Measurements from ENCODE around the gene ACOXL. TPM values are rescaled to one million over a fixed set of nuclear protein-coding genes. Genes with fewer than 3 reads are reported as not detected.

The ACOXL gene
- polyA plus RNA-seq, 1 donor from 2014 or later = not detected

DNA sequence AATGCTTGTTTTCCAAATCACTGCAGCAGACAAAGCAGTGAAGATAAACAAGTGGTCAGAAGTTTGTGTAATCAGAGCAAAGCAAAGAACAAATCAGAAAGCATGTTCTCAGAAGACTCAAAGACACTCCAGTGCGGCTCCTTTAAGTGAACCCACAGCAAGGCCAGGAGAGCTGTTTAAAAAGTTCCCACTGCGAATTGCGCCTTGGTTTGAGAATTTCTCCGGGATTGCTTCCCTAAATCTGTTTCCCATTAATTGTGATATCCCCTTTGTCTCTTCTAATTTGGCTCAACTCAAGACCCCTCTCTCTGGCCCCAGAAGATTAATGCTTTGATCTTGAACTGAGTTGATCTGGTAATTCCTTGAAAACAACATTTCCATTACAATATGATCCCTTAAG, 265.9 kb downstream of the ACOXL start:
- H3K27ac Mint-ChIP-seq = no peak overlapping the region
- H3K4me1 Mint-ChIP-seq = peaks cover 0 to 13% (median 5%) of the 10 kb centered on the region in 3 donors
- H3K4me3 Mint-ChIP-seq = no peak overlapping the region
- H3K36me3 Mint-ChIP-seq = no peaks in the 10 kb centered on the region
- peaks cover 0 to 6% (median 0%) of the 10 kb centered on the region in 3 donors for H3K9me3 Mint-ChIP-seq
- H3K27me3 Mint-ChIP-seq = peaks cover 16% of the 10 kb centered on the region

DNA sequence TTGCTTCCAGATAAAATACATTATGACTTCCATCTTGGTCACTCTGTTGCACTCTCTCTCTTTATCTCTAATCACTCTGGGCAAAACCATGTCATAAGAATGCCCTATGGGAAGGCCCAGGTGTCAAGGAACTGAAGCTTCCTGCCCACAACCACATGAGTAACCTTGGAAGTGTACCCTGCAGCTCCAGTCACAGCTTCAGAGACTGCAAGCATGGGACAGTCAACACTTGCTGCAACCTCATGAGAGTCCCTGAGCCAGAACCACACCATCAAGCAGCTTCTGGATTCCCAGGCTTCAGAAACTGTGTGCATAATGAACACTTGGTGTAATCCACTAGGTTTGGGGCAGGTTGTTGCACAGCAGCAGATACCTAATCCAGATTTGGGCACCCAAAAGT, 267.3 kb downstream of the ACOXL start:
- Mint-ChIP-seq H3K27me3 (peaks cover 13% of the 10 kb centered on the region), H3K36me3 (no peaks in the 10 kb centered on the region), H3K9me3 (peaks cover 0 to 6% (median 0%) of the 10 kb centered on the region in 3 donors), H3K4me3 (no peak overlapping the region), H3K4me1 (peaks cover 0 to 2% (median 0%) of the 10 kb centered on the region in 3 donors), H3K27ac (no peak overlapping the region)

DNA sequence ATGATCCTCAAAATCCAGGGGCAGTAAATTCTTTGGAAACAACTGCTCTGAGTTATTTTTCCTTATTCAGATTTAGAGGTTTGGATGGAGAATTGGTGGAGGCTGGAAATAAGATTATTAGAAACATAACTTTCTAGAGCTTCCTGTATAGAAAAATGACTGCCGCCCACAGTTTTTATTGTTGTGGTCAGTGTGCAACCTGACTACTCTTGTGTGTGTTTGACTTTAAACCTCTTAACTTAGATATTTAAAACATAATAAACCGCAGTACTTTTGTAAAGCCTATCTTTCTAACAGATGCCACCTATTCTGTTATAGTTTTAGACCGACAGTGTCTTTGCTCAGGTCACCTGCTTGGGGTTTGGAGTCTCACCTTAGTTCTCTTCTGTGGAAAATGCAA, 272.9 kb downstream of the ACOXL start:
- peaks cover 19% of the 10 kb centered on the region for H3K27me3 Mint-ChIP-seq
- H3K27ac Mint-ChIP-seq = no peak overlapping the region
- peaks cover 0 to 2% (median 0%) of the 10 kb centered on the region in 3 donors for H3K9me3 Mint-ChIP-seq

DNA sequence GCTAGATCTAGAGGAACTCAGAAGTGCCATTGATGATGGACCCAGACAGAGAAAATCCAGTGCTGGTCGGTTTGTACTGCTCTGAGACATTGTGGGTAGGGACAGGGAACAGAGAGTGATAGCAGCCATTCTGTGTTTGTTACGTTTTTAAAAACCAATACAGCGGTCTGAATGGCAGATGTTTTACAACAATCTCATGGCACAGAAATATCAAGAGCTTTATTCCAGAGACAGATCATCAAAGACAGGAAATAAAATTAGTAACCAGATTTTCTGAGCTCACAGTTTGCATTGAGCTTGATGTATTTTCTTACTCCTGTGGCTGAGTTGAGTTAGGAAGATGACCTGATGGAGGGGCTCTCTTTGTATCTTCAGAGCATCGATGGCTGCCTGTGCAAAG, 273.4 kb downstream of the ACOXL start:
- H3K27ac Mint-ChIP-seq = no peak overlapping the region
- peaks cover 19% of the 10 kb centered on the region for H3K27me3 Mint-ChIP-seq
- no peaks in the 10 kb centered on the region for H3K4me1 Mint-ChIP-seq
- H3K4me3 Mint-ChIP-seq = no peak overlapping the region
- H3K9me3 Mint-ChIP-seq = peaks cover 0 to 2% (median 0%) of the 10 kb centered on the region in 3 donors
- no peaks in the 10 kb centered on the region for H3K36me3 Mint-ChIP-seq

More for the DNA sequence above, 272.9 kb downstream of the ACOXL start:
- no peaks in the 10 kb centered on the region for H3K4me1 Mint-ChIP-seq
- H3K4me3 Mint-ChIP-seq = no peak overlapping the region
- H3K36me3 Mint-ChIP-seq = no peaks in the 10 kb centered on the region

DNA sequence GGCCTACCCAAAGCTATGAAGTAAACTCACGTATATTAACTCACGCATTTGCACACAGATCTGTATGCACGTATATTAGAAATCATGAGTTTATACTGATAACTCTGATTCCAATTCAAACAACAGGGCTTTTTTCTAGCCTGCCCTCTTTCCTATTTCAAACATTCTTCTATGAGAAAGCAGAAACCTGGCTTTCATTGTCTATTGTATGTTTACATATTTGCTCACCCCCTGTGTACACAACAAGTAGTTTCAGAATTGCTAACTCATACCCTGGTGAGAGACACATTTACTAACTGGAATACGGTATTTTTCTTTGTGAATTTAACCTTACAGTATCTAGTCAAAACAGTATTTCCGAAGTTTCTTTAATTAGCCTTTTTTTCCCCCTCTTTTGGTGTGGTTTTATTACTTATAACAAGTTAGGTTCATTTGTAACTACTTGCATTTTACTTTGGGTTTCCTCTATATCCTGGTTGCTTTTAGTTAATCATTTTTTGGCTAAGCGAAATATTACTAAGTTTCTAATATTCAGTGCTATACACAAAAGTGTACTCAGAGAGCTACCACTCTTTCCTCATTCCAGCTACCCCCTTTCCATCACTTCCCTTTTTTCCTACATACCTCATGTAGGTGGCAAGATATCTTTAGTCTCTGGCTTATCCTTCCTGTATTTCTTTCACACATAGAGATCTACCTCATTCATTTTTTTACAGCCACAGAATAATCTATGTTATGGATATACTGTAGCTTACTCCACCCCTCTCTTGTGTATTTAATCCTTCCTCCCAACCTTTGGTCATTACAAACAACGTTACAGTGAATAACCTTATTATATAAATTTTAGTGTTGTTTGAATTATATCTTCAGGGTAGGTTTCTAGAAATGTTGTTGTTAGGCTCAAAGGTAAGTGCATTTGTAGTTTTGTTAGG, 275.6 kb downstream of the ACOXL start:
- H3K36me3 Mint-ChIP-seq = no peaks in the 10 kb centered on the region
- peaks cover 2 to 6% (median 3%) of the 10 kb centered on the region in 3 donors for H3K9me3 Mint-ChIP-seq
- H3K27ac Mint-ChIP-seq = no peak overlapping the region
- H3K4me3 Mint-ChIP-seq = no peak overlapping the region
- peaks cover 15% of the 10 kb centered on the region for H3K27me3 Mint-ChIP-seq
- no peaks in the 10 kb centered on the region for H3K4me1 Mint-ChIP-seq

DNA sequence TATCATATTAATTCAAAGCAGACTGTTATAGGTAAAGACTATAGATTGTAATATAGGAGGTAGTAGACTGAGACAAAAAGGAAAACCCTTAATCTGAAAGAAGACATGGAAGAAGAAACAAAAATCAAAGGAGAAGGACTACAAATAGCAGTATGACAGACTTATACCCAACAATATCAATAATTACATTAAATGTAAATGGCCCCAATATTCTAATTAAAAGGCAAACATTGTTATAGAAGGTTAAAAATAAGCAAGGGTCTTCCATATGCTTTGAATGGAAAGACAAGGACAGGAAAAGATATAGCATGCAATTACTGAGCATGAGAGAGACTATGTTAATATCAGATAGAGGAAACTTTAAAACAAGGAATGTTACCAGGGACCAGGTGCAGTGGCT, 278.8 kb downstream of the ACOXL start:
- Mint-ChIP-seq H3K4me1 (no peaks in the 10 kb centered on the region), H3K36me3 (no peaks in the 10 kb centered on the region), H3K9me3 (peaks cover 2 to 11% (median 9%) of the 10 kb centered on the region in 3 donors), H3K4me3 (no peak overlapping the region), H3K27me3 (peaks cover 3% of the 10 kb centered on the region), H3K27ac (no peak overlapping the region)

DNA sequence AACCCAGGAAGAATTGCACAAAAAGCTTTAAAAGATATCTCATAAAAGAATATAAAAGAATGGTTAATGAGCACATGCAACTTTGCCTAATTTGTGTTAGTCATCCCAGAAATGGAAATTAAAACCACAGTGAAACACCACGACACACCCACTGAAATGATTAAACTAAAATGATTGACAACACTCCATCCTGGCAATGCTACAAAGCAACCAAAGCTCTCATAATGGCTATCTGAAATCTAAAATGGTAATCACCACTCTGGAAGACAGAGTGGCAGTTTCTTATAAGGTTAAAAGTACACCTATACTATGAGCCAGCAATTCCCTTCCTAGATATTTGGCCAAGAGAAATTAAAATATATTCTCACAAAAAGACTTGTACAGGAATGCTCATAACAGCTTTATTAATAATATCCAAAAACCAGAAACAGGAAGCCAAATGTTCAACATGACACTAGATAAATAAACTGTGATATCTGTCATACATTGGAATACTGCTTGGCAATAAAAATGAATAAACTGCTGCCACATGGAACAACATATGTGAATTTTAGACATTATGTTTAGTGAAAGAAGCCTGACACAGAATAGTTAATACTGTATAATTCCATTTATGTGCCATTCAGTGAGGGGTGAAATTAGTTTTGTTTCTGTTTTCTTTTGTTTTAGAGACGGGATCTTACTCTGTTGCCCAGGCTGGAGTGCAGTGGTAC, 283.1 kb downstream of the ACOXL start:
- H3K9me3 Mint-ChIP-seq = peaks cover 0 to 11% (median 9%) of the 10 kb centered on the region in 3 donors
- H3K27ac Mint-ChIP-seq = no peak overlapping the region
- no peaks in the 10 kb centered on the region for H3K27me3 Mint-ChIP-seq
- H3K4me1 Mint-ChIP-seq = no peaks in the 10 kb centered on the region
- no peak overlapping the region for H3K4me3 Mint-ChIP-seq
- H3K36me3 Mint-ChIP-seq = peaks cover 2% of the 10 kb centered on the region

DNA sequence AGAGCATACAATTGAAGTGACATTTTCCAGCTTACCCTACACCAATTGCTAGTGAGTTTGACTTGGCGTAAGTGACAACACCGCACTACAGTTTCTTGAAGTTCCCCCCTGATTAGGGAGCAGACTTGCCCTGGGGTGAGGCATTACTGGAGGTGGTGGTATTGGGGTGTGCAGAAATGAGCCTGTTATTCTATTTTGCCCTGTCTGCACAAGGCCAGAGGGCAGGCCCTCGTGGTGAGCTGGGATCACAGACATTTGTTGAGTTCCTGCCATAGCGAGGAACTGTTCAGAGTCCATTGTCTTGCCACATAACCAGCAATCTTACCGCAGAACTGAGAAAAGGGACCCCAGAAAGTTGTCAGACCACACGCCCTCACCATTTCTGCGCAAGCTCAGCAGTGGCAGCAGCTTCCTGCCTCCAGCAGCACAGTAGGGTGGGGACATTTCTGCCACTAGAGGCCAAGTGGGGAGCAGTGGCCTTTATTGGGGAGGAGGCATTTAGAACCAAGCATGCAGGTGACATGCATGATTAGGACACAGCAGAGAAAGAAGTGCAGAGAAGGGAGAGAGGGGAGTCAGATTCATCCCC, 284.8 kb downstream of the ACOXL start:
- Mint-ChIP-seq H3K9me3 (peaks cover 0 to 6% (median 5%) of the 10 kb centered on the region in 3 donors), H3K36me3 (peaks cover 2% of the 10 kb centered on the region), H3K27me3 (no peaks in the 10 kb centered on the region), H3K4me3 (no peak overlapping the region), H3K4me1 (no peaks in the 10 kb centered on the region), H3K27ac (no peak overlapping the region)

DNA sequence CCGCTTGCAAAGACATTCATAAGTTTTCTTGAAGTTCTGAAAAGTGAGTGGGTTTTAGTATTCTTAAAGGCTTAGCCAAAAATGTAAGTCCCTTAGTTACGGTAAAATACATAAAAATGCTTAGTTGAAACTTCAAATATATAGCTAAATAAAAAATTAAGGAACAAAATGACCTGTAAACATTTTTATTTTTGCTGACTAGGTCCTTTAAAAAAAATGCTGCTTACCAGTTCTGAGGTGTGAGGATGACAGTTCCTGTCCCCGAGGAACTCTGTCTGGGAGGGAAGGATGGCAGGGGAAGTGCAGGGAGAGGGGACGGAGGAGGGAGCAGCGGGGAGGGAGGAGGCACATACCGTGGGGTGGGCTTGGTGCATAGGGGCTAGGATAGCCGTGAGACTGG, 285.5 kb downstream of the ACOXL start:
- Mint-ChIP-seq H3K4me1 (no peaks in the 10 kb centered on the region), H3K36me3 (peaks cover 2% of the 10 kb centered on the region), H3K27me3 (no peaks in the 10 kb centered on the region), H3K27ac (no peak overlapping the region), H3K9me3 (peaks cover 0 to 6% (median 5%) of the 10 kb centered on the region in 3 donors), H3K4me3 (no peak overlapping the region)

DNA sequence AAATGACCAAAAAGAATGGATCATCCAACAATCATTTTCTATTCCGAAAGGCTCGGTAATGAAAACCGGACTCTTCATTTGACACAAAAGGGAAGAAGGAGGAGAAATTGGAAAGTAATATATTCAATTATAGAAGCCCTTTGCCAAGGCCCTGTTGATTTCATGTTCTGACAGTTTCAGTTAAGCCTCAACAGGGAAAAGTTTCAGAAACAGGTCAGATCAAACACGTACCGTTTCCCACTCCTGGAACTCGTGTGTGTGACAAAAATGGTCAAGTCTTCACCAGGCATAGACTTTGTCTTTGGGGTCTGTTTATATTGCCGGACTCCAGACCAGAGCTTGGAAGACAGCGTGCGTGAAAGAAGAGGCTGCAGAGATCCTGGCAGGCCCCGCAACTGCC, 287.0 kb downstream of the ACOXL start:
- no peaks in the 10 kb centered on the region for H3K27me3 Mint-ChIP-seq
- H3K27ac Mint-ChIP-seq = no peak overlapping the region
- H3K4me3 Mint-ChIP-seq = no peak overlapping the region

DNA sequence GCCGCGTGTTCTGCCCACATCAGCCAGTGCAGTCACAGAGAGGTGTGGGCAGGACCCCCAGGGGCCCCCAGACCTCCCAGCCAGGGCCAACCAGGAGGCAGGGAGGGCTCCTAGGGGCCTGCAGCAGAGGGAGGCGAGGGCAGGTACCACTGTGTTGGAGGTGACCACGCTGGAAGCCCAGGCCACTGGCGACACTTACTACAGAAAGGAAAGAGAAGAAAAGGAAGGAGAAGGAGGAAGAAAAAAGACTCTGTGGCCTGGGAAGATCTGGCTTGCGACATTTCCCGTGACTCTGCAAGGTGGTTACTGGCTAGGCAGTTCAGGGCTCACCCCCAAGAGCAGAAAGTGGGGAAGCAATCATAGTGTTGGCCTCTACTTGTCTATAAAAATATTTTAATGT, 290.3 kb downstream of the ACOXL start:
- Mint-ChIP-seq H3K4me3 (no peak overlapping the region), H3K27me3 (no peaks in the 10 kb centered on the region), H3K27ac (no peak overlapping the region)

More for the DNA sequence above, 287.0 kb downstream of the ACOXL start:
- Mint-ChIP-seq H3K9me3 (no peaks in the 10 kb centered on the region), H3K4me1 (peaks cover 0 to 2% (median 0%) of the 10 kb centered on the region in 3 donors), H3K36me3 (peaks cover 2% of the 10 kb centered on the region)

DNA sequence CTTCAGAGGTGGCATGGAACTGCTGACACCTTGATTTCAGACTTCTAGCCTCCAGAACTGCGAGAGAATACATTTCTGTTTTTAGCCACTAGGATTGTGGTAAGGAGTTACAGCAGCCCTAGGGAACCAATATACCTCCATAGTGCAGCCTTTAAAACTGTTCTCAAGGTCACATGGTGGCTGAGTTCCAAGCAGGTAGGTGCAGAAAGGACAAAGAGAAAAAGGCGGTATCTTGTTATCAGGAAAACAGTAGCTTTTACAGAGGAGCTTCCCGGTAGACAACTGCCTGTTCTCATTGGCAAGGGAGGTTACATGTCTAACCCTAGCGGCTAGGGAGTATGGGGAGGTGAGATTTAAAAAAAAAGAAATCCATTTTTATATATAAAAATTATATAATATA, 292.1 kb downstream of the ACOXL start:
- peaks cover 0 to 2% (median 0%) of the 10 kb centered on the region in 3 donors for H3K4me1 Mint-ChIP-seq
- H3K27me3 Mint-ChIP-seq = no peaks in the 10 kb centered on the region
- H3K4me3 Mint-ChIP-seq = no peak overlapping the region
- H3K27ac Mint-ChIP-seq = no peak overlapping the region
- H3K9me3 Mint-ChIP-seq = peaks cover 0 to 4% (median 2%) of the 10 kb centered on the region in 3 donors
- H3K36me3 Mint-ChIP-seq = peaks cover 2% of the 10 kb centered on the region

More for the DNA sequence above, 290.3 kb downstream of the ACOXL start:
- H3K4me1 Mint-ChIP-seq = peaks cover 0 to 2% (median 0%) of the 10 kb centered on the region in 3 donors
- no peaks in the 10 kb centered on the region for H3K9me3 Mint-ChIP-seq
- H3K36me3 Mint-ChIP-seq = peaks cover 3% of the 10 kb centered on the region

DNA sequence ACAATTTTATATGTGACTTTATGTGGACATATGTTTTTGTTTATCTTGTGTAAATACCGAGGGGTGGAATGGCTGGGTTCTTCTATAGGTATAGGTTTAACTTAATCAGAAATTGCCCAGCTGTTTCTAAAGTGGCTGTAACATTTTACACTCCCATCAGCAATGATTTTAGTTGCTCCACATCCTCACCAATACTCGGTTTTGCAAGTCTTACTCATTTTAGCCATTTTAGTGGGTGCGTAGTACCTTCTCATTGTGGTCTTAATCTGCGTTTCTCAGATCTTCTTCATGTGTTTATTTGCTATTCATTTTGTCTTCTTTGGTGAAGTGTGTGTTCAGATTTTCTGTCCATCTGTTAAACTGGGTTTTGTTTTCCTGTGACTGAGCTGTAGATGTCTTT, 292.9 kb downstream of the ACOXL start:
- H3K9me3 Mint-ChIP-seq = peaks cover 0 to 4% (median 2%) of the 10 kb centered on the region in 3 donors
- no peak overlapping the region for H3K27ac Mint-ChIP-seq
- H3K4me1 Mint-ChIP-seq = peaks cover 0 to 2% (median 0%) of the 10 kb centered on the region in 3 donors
- no peaks in the 10 kb centered on the region for H3K27me3 Mint-ChIP-seq
- peaks cover 2% of the 10 kb centered on the region for H3K36me3 Mint-ChIP-seq
- H3K4me3 Mint-ChIP-seq = no peak overlapping the region

DNA sequence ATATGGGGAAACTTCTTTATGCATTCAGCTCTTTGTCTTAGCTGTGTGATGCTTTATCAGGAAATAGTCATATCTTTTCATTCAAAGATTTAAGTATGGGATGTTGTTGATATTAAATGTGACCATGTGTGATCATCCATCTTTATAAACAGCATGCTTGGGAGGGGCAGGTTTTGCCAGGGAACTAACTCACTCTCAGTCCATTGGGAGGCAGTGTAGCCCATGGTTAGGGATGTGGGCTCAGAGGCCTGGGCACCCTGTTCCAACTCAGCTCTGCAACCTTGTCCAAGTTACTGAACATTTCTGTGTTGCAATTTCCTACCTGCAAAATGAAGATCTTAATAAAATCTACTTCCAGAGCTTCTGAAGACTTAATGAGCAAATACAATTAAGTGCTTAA, 296.3 kb downstream of the ACOXL start:
- Mint-ChIP-seq H3K4me3 (no peak overlapping the region), H3K27me3 (peaks cover 7% of the 10 kb centered on the region), H3K36me3 (peaks cover 2% of the 10 kb centered on the region), H3K27ac (no peak overlapping the region), H3K4me1 (peaks cover 0 to 4% (median 3%) of the 10 kb centered on the region in 3 donors), H3K9me3 (peaks cover 0 to 4% (median 2%) of the 10 kb centered on the region in 3 donors)
